Endothelial cell of umbilical vein (primary cell): ENCODE measurements around the gene FRMD4A.

Source experiments
- EZH2 ChIP-seq: IDR thresholded peaks from 2 replicates; pipeline ENCODE4 v1.6.1; 2012; ENCODE audit warnings: borderline replicate concordance, low read depth, mild to moderate bottlenecking, moderate library complexity, low read length, inconsistent platforms; ENCODE audit not compliant: severe bottlenecking
- FOS ChIP-seq: IDR thresholded peaks from 2 replicates; pipeline ENCODE4 v1.6.1; 2011; ENCODE audit warnings: mild to moderate bottlenecking, low read length, moderate library complexity, borderline replicate concordance; ENCODE audit not compliant: insufficient read depth
- JUN ChIP-seq: IDR thresholded peaks from 2 replicates; pipeline ENCODE4 v1.6.1; 2011; ENCODE audit warnings: borderline replicate concordance, low read depth; ENCODE audit not compliant: insufficient read length, insufficient read depth
- MYC ChIP-seq: IDR thresholded peaks from one replicate; pipeline ENCODE4 v1.6.1; 2011; ENCODE audit warnings: mild to moderate bottlenecking, low read depth, low read length
- POLR2A ChIP-seq: IDR thresholded peaks from 2 replicates; pipeline ENCODE4 v1.6.1; 2012; ENCODE audit warnings: low read depth, mild to moderate bottlenecking, control low read depth, low read length
- POLR2AphosphoS5 ChIP-seq: IDR thresholded peaks from 2 replicates; pipeline ENCODE4 v1.6.1; 2012; ENCODE audit warnings: low read depth, mild to moderate bottlenecking, control low read depth, low read length, moderate library complexity; ENCODE audit not compliant: insufficient read depth
- TF ChIP-seq, protein P1 (sequence below), 2 donors: IDR thresholded peaks; 1 replicate in 1 of 2; 2 replicates in 1 of 2; pipeline ENCODE4 v1.5.1; 2011; ENCODE audit warnings: low read length in 2 of 2, mild to moderate bottlenecking in 2 of 2, moderate library complexity in 2 of 2, control low read depth in 1 of 2, inconsistent platforms in 1 of 2, low read depth in 1 of 2; ENCODE audit not compliant: insufficient read depth in 1 of 2; ENCODE audit errors: extremely low read depth in 1 of 2
- TF ChIP-seq, protein P2 (sequence below): IDR thresholded peaks from 2 replicates; pipeline ENCODE4 v1.6.1; 2011; ENCODE audit not compliant: insufficient read depth, insufficient read length

DNA sequence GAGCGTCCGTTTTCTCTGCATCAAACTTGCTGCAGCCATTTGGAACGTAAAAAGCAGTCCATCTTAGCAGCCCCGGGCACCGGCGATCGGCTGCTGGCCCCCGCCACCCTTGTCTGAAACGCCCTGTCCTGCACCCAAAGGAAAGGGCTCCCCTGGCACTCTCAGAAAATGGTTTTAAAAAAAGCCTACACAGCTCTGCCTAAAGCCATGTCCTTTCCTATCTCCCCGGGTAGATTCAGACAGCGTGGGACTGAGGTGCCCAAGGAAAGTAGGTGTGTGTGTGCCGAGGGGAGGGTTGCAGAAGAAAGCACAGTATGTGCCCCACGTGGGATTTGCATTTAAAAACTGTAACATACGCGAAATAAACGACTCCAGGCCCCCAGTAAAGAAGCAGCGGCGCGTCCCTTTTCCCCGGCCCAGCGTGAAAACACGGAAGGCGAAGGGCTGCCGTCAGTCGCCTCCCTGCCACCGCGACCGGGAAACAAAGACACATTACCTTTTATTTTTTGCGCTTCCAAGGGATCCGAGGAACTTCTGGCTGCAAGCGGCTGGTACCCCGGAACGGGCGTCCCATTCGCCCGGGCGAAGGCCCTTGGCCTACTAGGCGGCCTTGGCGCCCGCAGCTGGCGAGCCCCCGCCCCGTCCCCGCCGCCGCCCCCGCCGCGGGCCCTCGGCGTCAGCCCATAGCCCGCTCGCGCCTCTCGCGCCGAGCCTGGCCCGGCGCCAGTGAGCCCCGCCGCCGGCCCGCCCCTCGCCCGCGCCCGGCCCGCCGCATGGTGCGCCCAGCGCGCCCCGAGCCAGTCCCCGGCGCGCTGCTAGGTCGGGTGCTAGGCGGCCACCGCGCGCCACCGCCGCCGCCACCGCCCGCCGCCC, 439.4 kb downstream of the FRMD4A start:
- TF ChIP-seq POLR2A: peak; percentile 24
- no peak for TF ChIP-seq EZH2
- TF ChIP-seq, protein P1, sequence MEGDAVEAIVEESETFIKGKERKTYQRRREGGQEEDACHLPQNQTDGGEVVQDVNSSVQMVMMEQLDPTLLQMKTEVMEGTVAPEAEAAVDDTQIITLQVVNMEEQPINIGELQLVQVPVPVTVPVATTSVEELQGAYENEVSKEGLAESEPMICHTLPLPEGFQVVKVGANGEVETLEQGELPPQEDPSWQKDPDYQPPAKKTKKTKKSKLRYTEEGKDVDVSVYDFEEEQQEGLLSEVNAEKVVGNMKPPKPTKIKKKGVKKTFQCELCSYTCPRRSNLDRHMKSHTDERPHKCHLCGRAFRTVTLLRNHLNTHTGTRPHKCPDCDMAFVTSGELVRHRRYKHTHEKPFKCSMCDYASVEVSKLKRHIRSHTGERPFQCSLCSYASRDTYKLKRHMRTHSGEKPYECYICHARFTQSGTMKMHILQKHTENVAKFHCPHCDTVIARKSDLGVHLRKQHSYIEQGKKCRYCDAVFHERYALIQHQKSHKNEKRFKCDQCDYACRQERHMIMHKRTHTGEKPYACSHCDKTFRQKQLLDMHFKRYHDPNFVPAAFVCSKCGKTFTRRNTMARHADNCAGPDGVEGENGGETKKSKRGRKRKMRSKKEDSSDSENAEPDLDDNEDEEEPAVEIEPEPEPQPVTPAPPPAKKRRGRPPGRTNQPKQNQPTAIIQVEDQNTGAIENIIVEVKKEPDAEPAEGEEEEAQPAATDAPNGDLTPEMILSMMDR (IDR thresholded peaks at IDR 0.05; ENCODE audit: extremely low read depth in 1 of 2, insufficient read depth in 1 of 2, low read depth in 1 of 2, low read length in 2 of 2): no peak
- no peak for TF ChIP-seq JUN
- TF ChIP-seq POLR2AphosphoS5: peak; percentile 62
- no peak for TF ChIP-seq FOS
- no peak for TF ChIP-seq MYC
- TF ChIP-seq, protein P2, sequence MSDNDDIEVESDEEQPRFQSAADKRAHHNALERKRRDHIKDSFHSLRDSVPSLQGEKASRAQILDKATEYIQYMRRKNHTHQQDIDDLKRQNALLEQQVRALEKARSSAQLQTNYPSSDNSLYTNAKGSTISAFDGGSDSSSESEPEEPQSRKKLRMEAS: no peak
